ENCODE measurements around the gene GPR157. TPM values are rescaled to one million over a fixed set of nuclear protein-coding genes. Genes with fewer than 3 reads are reported as not detected.
"Not testable (repeated sequence)": the region's sequence is repeated elsewhere in the genome, so short reads cannot be mapped to it uniquely, and the experiment has no call there.

GPR157 gene
- total and polyA plus RNA-seq, 4 experiments from 2014 or later, result 1.6 to 10.9 (median 4.8) TPM

DNA sequence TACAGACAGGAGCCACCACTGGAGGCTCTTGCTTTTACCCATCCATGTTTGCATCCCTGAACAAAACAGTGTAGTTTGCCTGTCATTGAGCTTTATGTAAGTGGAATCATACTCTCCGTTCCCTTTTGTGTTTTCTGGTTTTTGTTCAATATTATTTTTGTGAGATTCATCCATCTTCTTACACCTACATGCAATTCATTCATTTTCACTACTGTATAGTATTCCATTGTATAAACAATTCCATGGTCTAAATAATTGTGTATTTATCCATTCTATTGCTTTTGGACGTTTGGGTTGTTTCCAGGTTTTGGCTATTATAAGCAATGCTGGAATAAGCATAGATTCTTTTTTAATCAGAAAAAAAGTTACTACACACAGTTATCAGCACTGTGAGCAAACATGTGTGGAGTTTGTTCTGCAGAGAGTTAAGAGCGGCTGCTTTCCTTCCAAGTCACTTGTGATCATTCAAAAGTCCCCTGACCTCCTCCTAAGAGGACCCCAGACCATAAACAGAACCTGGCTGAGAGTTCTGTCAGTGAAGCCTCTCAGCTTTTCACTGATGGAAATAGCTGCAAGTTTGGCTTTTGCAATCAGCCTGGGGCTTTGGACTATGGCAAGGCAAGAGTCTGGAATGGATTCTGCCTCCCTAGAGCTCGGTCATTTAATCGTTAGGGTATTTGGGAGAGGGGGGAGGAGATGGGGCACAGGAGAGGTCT, 5.1 kb upstream of the GPR157 start:
- H3K27me3 Mint-ChIP-seq, result peaks cover 0 to 2% of the 10 kb centered on the region in 2 donors
- H3K36me3 Mint-ChIP-seq, result no peaks in the 10 kb centered on the region
- Histone ChIP-seq H3K9me3 (ENCODE audit: control insufficient read depth in 1 of 2, low read length in 2 of 2) (no peaks in the 10 kb centered on the region), H3K27ac (ENCODE audit: low read depth, low read length) (no peak overlapping the region), H3K36me3 (ENCODE audit: insufficient read depth, low read length) (no peaks in the 10 kb centered on the region), H3K4me3 (ENCODE audit: low read length in 2 of 2) (no peak overlapping the region), H3K4me1 (ENCODE audit: insufficient read depth, low read length) (peaks cover 5% of the 10 kb centered on the region), H3K27me3 (ENCODE audit: insufficient read depth, low read length) (no peaks in the 10 kb centered on the region)
- no peak for DNase-seq
- CTCF ChIA-PET (ENCODE audit: partially characterized antibody), result interaction anchor here (1.0 to 2.7 kb wide), 2 partner anchors 9 to 651 kb away, joined by 4 to 17 read pairs; no protein-coding TSS in a partner anchor
- intact Hi-C loops (cut with micrococcal nuclease), result no loop called here
- no peak overlapping the region for H3K27ac Mint-ChIP-seq
- H3K4me1 Mint-ChIP-seq, result peaks cover 0 to 11% (median 2%) of the 10 kb centered on the region in 4 donors
- no peaks in the 10 kb centered on the region for H3K9me3 Mint-ChIP-seq
- H3K4me3 Mint-ChIP-seq, result peak overlapping the region in 1 of 8 donors; percentile 5
- POLR2A ChIA-PET (ENCODE audit: partially characterized antibody), result no interaction called here

DNA sequence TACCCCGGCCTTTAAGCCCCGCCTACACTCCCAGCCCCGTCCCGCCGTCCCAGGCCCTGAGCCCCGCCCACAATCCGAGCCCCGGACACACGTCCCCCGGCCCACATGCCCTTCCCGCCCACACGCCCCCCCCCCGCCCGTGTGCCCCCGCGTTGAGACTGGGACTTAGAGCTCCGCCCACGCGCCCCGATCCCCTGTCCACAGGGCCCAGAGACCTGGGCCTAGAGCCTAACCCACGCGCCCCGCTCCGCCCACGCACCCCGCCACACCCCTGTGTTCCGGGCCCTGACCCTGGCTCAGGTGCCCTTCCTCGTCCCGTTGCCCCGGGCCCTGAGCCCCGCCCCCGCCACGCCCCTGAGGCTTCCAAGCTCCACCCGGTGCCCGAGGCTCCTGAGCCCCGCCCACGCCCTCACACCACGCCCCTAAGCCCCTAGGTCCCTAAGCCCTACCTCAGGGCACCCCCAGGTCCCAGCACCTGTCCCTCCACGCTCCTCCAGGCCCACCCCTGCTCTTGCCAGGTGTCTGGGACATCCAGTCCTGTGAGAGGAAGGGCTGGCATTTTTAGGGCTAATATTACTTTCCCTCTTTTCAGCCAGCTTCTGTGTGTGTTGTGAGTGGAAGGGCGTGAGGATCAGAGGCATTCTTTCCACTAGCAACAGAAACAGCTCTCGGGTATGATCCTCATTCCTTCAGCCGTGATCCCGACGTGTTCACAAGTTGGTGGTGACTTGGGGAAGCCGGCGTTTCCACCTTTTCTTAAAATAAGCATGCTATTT, 552 bp upstream of the GPR157 start:
- Mint-ChIP-seq H3K27me3 (no peaks in the 10 kb centered on the region), H3K36me3 (no peaks in the 10 kb centered on the region), H3K27ac (peak overlapping the region; percentile 73 to 91 (median 82)), H3K4me3 (peak overlapping the region; percentile 9 to 84 (median 64)), H3K4me1 (peaks cover 10 to 27% (median 12%) of the 10 kb centered on the region in 4 donors), H3K9me3 (no peaks in the 10 kb centered on the region)
- DNase-seq, result peak; percentile 77 to 88 (median 81)
- Histone ChIP-seq H3K27me3 (ENCODE audit: insufficient read depth, low read length) (no peaks in the 10 kb centered on the region), H3K4me3 (ENCODE audit: low read length in 2 of 2) (peak overlapping the region in 1 of 2 donors; percentile 42), H3K9me3 (ENCODE audit: control insufficient read depth in 1 of 2, low read length in 2 of 2) (no peaks in the 10 kb centered on the region), H3K36me3 (ENCODE audit: insufficient read depth, low read length) (no peaks in the 10 kb centered on the region), H3K4me1 (ENCODE audit: insufficient read depth, low read length) (peaks cover 20% of the 10 kb centered on the region), H3K27ac (ENCODE audit: low read depth, low read length) (peak overlapping the region; percentile 16)
- CTCF ChIA-PET (ENCODE audit: partially characterized antibody), result interaction anchor here (0.8 to 3.1 kb wide), 3 partner anchors 11 to 19 kb away, joined by 3 to 13 read pairs (median 13); no protein-coding TSS in a partner anchor
- POLR2A ChIA-PET (ENCODE audit: partially characterized antibody), result interaction anchor here (0.9 to 3.2 kb wide), 4 partner anchors 105 to 1270 kb away, joined by 4 to 14 read pairs (median 4); partner anchors contain the start of genes ENO1, H6PD and PGD
- intact Hi-C loops (cut with micrococcal nuclease), result loop anchor here (1.0 to 5.0 kb wide), 7 partner anchors 13 to 299 kb away; partner anchors contain the start of genes ENO1, H6PD and SPSB1

GRCh38 chr1:9128166-9128519, 759 bp downstream of the GPR157 start:
- Mint-ChIP-seq H3K4me3 (peak overlapping the region; percentile 77 to 91 (median 90)), H3K27ac (peak overlapping the region in 2 of 7 donors; percentile 48 to 57), H3K9me3 (no peaks in the 10 kb centered on the region), H3K36me3 (no peaks in the 10 kb centered on the region), H3K4me1 (peaks cover 10 to 27% (median 11%) of the 10 kb centered on the region in 4 donors), H3K27me3 (no peaks in the 10 kb centered on the region)
- Histone ChIP-seq H3K4me3 (ENCODE audit: low read length in 2 of 2) (peak overlapping the region; percentile 11 to 72), H3K9me3 (ENCODE audit: control insufficient read depth in 1 of 2, low read length in 2 of 2) (no peaks in the 10 kb centered on the region), H3K36me3 (ENCODE audit: insufficient read depth, low read length) (no peaks in the 10 kb centered on the region), H3K4me1 (ENCODE audit: insufficient read depth, low read length) (peaks cover 20% of the 10 kb centered on the region), H3K27me3 (ENCODE audit: insufficient read depth, low read length) (no peaks in the 10 kb centered on the region), H3K27ac (ENCODE audit: low read depth, low read length) (peak overlapping the region; percentile 42)
- DNase-seq, result no peak
- ChIA-PET POLR2A (ENCODE audit: partially characterized antibody) (interaction anchor here (3.2 kb wide), 1 partner anchor 107 kb away, joined by 14 read pairs; the partner anchor contains the start of gene H6PD), CTCF (ENCODE audit: partially characterized antibody) (interaction anchor here (3.1 kb wide), 1 partner anchor 18 kb away, joined by 13 read pairs; no protein-coding TSS in a partner anchor)
- intact Hi-C loops (cut with micrococcal nuclease), result loop anchor here (2.0 to 5.0 kb wide), 2 partner anchors 164 to 301 kb away; partner anchors contain the start of gene SPSB1

- H3K9me3 ChIP-seq (ENCODE audit: control insufficient read depth in 1 of 2, low read length in 2 of 2), result no peaks in the 10 kb centered on the region
- Mint-ChIP-seq H3K36me3 (no peaks in the 10 kb centered on the region), H3K4me3 (peak overlapping the region; percentile 77 to 91 (median 90)), H3K27me3 (no peaks in the 10 kb centered on the region), H3K27ac (peak overlapping the region in 2 of 7 donors; percentile 48 to 57), H3K4me1 (peaks cover 10 to 30% (median 13%) of the 10 kb centered on the region in 4 donors), H3K9me3 (no peaks in the 10 kb centered on the region)
- no peak for DNase-seq
- no peaks in the 10 kb centered on the region for H3K36me3 ChIP-seq (ENCODE audit: insufficient read depth, low read length)
- ChIA-PET POLR2A (ENCODE audit: partially characterized antibody) (interaction anchor here (1.1 kb wide), 1 partner anchor 12 kb away, joined by 3 read pairs; no protein-coding TSS in a partner anchor), CTCF (ENCODE audit: partially characterized antibody) (interaction anchor here (1.3 kb wide), 1 partner anchor 17 kb away, joined by 5 read pairs; no protein-coding TSS in a partner anchor)
- intact Hi-C loops (cut with micrococcal nuclease), result loop anchor here (2.0 to 5.0 kb wide), 2 partner anchors 165 to 301 kb away; partner anchors contain the start of gene SPSB1
- H3K4me1 ChIP-seq (ENCODE audit: insufficient read depth, low read length), result peaks cover 24% of the 10 kb centered on the region
- peak overlapping the region in 1 of 2 donors; percentile 72 for H3K4me3 ChIP-seq (ENCODE audit: low read length in 2 of 2)
- H3K27ac ChIP-seq (ENCODE audit: low read depth, low read length), result no peak overlapping the region
- H3K27me3 ChIP-seq (ENCODE audit: insufficient read depth, low read length), result no peaks in the 10 kb centered on the region
Observed at GRCh38 chr1:9127395-9128165, 1.3 kb downstream of the GPR157 start.

DNA sequence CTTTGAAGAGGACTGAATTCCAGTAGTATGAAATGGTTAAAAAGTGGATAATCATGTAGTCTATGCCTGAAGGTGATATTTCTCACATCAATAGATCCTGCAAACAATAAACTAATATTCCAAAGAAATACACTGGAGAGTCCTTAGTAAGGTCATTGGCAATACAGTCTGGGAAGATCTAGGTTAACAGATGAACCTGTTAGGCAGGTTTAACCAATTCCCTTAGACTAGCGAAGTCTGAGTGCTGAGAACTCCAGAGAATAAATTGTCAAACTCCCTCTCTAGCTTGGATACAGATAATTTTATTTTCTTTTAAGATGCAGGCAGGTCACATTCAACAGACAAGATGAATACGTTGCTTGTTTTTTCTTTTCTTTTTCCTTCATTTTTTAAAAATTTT, 2.4 kb downstream of the GPR157 start:
- H3K4me1 ChIP-seq (ENCODE audit: insufficient read depth, low read length), result peaks cover 34% of the 10 kb centered on the region
- no peak for DNase-seq
- H3K4me3 ChIP-seq (ENCODE audit: low read length in 2 of 2), result no peak overlapping the region
- H3K27me3 ChIP-seq (ENCODE audit: insufficient read depth, low read length), result no peaks in the 10 kb centered on the region
- H3K27me3 Mint-ChIP-seq, result no peaks in the 10 kb centered on the region
- POLR2A ChIA-PET (ENCODE audit: partially characterized antibody), result interaction anchor here (1.1 kb wide), 1 partner anchor 11 kb away, joined by 3 read pairs; no protein-coding TSS in a partner anchor
- CTCF ChIA-PET (ENCODE audit: partially characterized antibody), result interaction anchor here (1.3 kb wide), 1 partner anchor 16 kb away, joined by 5 read pairs; no protein-coding TSS in a partner anchor
- no peaks in the 10 kb centered on the region for H3K36me3 Mint-ChIP-seq
- peak overlapping the region in 4 of 8 donors; percentile 17 to 66 (median 43) for H3K4me3 Mint-ChIP-seq
- no peaks in the 10 kb centered on the region for H3K9me3 Mint-ChIP-seq
- no peak overlapping the region for H3K27ac ChIP-seq (ENCODE audit: low read depth, low read length)
- intact Hi-C loops (cut with micrococcal nuclease), result loop anchor here (5.0 kb wide), 1 partner anchor 166 kb away; the partner anchor contains the start of gene SPSB1
- peaks cover 17 to 39% (median 23%) of the 10 kb centered on the region in 4 donors for H3K4me1 Mint-ChIP-seq
- no peaks in the 10 kb centered on the region for H3K9me3 ChIP-seq (ENCODE audit: control insufficient read depth in 1 of 2, low read length in 2 of 2)
- H3K36me3 ChIP-seq (ENCODE audit: insufficient read depth, low read length), result no peaks in the 10 kb centered on the region
- H3K27ac Mint-ChIP-seq, result no peak overlapping the region

DNA sequence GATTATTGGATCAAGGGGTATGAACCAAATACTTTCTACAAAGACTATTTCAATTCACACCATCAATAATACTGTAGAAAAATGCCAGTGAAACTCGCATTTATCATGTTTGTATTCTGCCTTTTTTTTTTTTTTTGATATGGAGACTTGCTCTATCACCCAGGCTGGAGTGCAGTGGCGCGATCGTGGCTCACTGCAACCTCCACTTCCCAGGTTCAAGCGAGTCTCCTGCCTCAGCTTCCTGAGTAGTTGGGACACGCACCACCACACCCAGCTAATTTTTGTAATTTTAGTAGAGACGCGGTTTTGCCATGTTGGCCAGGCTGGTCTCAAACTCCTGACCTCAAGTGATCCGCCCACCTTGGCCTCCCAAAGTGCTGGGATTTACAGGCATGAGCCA, 3.1 kb downstream of the GPR157 start:
- POLR2A ChIA-PET (ENCODE audit: partially characterized antibody), result not testable (repeated sequence)
- peaks cover 17 to 39% (median 23%) of the 10 kb centered on the region in 4 donors for H3K4me1 Mint-ChIP-seq

More for the DNA sequence above, 3.1 kb downstream of the GPR157 start:
- H3K36me3 ChIP-seq (ENCODE audit: insufficient read depth, low read length); DNase-seq; H3K27ac ChIP-seq (ENCODE audit: low read depth, low read length); H3K9me3 ChIP-seq (ENCODE audit: control insufficient read depth in 1 of 2, low read length in 2 of 2); H3K27me3 ChIP-seq (ENCODE audit: insufficient read depth, low read length); H3K27ac Mint-ChIP-seq; H3K36me3 Mint-ChIP-seq; H3K4me3 ChIP-seq (ENCODE audit: low read length in 2 of 2); H3K4me3 Mint-ChIP-seq; H3K9me3 Mint-ChIP-seq; H3K27me3 Mint-ChIP-seq: not testable (repeated sequence)
- peaks cover 35% of the 10 kb centered on the region for H3K4me1 ChIP-seq (ENCODE audit: insufficient read depth, low read length)
- intact Hi-C loops (cut with micrococcal nuclease), result loop anchor here (5.0 kb wide), 1 partner anchor 166 kb away; the partner anchor contains the start of gene SPSB1
- CTCF ChIA-PET (ENCODE audit: partially characterized antibody), result interaction anchor here (1.1 kb wide), 1 partner anchor 15 kb away, joined by 4 read pairs; no protein-coding TSS in a partner anchor

All from CD4-positive, alpha-beta memory T cell (primary cell).